Hematopoietic multipotent progenitor cell treated with erythropoietin and hydrocortisone succinate and interleukin-3 and kit ligand, for 17 days (in vitro differentiated cells): ENCODE results near the gene C11orf21.

Source experiments
- DNase-seq: peaks from one replicate; pipeline ENCODE4 v3.0.0-alpha.2; 2015; ENCODE audit warnings: low spot score

The C11orf21 gene

DNA sequence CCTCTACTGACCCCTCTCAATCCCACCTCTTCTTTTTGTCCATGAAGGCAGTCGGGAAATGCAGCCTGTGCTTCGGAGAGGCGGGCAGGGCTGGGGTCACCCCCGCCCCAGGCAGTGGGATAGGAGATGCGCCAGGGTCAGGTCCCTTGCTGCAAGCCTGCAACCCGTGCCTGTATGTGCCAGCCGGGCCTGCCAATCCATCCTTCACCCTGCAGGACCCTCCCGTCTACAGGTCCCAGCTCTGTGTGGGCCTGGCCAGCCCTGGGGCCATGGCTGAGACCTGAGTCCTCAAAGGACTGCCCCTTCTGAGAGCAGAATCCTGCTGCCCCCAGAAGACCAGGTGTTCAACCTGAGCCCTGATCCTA, 42.3 kb downstream of the C11orf21 start:
- no peak for DNase-seq

GRCh38 chr11:2258501-2259465, 42.9 kb downstream of the C11orf21 start:
- DNase-seq, result no peak

- no peak for DNase-seq
These were observed 44.6 kb downstream of the C11orf21 start for GRCh38 chr11:2256951-2257700.

DNA sequence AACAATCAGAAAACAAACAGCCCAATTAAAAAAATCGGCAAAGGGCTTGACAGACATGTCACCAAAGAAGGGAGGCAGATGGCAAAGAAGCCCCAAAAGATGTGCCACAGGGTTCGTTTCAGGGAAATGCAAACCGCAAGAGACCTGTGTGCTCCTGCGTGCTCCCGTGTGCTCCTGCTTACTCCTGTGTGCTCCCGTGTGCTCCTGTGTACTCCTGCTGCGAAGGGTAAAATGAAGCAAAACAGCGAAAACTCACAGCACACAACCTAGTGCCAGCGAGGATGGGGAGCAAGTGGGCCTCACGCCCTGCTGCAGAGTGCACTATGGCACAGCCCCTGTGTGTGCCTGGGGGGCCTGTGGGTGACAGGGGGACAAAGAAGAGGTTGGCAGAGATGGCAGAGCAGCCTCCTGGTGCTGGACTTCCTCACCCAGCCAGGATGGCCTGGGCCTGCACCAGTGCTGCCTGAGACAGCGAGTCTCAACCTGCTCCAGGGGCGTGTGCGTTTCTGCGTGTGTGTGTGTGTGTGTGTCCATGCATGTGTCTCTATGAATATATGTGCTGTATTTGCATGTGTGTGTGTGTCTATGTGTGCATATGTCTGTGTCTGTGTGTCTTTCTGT, 45.3 kb downstream of the C11orf21 start:
- DNase-seq, result no peak

DNA sequence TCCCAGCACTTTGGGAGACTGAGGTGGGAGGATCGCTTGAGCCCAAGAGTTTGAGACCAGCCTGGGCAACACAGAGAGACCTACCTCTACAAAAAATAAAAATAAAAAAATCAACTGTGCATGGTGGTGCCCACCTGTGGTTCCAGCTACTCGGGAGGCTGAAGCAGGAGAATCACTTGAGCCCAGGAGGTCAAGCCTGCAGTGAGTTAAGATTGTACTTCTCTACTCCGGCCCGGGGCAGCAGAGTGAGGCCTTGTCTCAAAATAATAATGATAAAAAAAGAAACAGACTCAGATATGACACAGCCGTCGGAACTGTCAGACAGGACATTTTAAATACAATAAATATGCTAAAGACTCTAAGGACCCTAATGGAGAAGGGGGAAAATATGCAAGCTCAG, 49.7 kb downstream of the C11orf21 start:
- DNase-seq, result no peak

- no peak for DNase-seq
These were observed 50.6 kb downstream of the C11orf21 start for GRCh38 chr11:2251138-2251537.

GRCh38 chr11:2250485-2250884, 51.2 kb downstream of the C11orf21 start:
- no peak for DNase-seq

- DNase-seq, result no peak
These were observed 51.7 kb downstream of the C11orf21 start for GRCh38 chr11:2250041-2250440.

GRCh38 chr11:2249189-2249916, 52.4 kb downstream of the C11orf21 start:
- DNase-seq, result no peak

- DNase-seq, result no peak
These were observed 53.0 kb downstream of the C11orf21 start for GRCh38 chr11:2248762-2249161.

DNA sequence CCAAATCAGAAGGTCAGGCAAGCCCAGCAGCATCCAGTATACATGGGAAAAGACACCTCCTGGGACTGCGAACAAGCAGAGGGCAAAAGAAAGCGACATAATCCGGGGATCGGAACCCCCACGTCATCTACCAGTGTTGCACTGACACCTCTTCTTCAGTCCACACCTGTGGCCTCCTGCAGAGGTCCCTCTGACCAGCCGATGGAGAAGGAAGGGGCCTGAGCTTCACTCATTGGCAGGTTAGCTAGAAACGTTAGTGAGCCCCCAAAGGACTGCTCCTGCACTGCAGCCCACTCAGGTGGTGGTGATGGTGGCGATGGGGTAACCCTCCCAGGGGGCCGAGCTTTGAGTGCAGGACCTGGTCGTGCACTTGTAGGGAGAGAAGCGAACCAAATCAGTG, 53.5 kb downstream of the C11orf21 start:
- DNase-seq, result no peak

DNA sequence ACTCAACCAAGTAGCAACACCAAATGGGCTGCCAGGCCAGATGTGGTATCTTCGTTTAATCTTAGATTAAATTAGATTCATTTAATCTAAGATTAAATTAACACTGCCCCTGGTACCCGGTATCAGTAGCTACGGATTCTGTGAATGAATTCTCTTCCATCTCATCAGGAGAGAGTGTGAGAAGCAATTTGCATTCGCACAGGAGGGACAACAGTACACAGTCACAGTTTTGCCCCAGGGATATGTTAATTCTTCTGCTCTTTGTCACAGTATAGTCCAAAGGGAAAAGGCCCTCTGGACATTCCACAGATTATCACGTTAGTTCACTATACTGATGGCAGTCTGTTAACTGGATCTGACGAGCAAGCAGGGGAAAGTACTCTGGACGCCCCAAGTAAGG, 54.2 kb downstream of the C11orf21 start:
- no peak for DNase-seq
